GM19463 (cell line): ENCODE results near the gene TEX48.

ENCODE experiments used
- ATAC-seq: cut with Tn5 transposase; IDR thresholded peaks from one replicate; pipeline ENCODE4 v1.9.1; 2021; ENCODE audit warnings: mild to moderate bottlenecking, moderate library complexity; ENCODE audit not compliant: unreplicated experiment

Gene TEX48, protein sequence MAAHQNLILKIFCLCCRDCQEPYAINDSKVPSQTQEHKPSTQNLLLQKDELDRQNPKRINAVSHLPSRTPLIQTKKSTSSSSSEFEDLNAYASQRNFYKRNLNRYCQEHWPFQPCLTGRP

DNA sequence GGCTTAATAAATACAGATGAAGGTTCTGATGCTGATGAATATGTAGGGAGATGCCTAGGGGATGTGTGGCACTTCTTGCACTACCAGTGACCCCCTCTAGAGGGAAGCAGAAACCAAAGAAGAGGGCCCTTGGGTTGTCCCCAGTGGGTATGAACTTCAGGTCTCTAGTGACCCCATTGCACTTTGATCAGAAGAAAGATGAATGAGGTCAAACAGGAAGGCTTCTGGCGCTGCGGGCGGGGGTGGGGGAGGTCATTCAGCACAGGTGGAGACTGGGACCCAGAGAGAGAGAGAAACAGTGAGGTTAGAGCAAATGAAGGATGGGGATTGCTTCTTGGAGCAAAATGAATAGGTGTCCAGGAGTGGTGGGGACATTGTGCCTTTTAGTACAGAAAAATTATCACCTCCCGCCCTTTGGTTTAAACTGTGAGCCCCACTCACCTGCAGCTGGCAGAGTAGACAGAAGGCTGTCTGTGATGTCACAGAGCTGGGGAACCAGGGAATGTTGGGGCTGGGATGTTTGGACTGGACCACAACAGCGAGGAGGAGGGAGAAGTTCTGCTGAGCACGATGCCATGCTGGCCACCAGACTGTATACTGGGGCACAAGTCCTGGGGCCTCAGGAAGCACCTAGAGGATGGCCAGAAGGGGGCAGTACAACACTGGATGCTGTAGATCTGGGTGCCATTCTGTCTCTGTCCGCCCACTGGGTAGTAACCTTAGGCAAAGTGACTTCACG, at the start of gene TEX48:
TSS of gene TEX48 (minus strand) at position 599 of the 739 bp plus-strand sequence. CDS start 10,469 bp downstream, outside the sequence.
- peak; percentile 73 for ATAC-seq

DNA sequence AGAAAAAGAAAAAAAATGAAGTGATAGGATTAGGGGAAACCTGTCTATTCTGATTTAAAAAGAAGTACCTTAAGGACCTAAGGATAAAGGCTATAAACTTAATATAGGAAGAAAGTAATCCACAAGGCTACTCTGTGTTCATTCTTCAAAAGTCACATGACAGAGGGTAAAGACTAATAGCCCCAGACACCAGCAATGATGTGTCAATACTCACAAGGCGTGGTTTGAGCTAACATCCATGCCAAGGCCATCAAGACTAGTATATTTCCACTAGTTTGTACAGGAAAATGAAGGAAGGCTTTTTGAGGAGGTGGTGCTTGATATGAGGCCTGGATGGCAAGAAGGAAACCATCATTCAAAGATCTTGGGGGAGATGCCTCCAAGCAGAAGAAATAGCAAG, 49.7 kb upstream of the TEX48 start:
- no peak for ATAC-seq

DNA sequence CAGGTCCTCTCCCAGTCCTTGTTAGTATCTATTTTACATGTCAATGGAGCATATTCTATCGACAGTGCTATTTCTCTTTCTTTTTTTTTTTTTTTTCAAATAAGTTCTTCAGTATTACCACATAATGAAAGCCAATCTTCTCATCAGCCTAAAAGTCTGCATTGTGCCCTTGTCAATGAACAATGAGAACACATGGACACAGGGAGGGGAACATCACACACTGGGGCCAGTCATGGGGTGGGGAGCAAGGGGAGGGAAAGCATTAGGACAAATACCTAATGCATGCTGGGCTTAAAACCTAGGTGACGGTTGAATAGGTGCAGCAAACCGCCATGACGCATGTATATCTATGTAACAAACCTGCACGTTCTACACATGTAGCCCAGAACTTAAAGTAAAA, 47.7 kb upstream of the TEX48 start:
- ATAC-seq: no peak

DNA sequence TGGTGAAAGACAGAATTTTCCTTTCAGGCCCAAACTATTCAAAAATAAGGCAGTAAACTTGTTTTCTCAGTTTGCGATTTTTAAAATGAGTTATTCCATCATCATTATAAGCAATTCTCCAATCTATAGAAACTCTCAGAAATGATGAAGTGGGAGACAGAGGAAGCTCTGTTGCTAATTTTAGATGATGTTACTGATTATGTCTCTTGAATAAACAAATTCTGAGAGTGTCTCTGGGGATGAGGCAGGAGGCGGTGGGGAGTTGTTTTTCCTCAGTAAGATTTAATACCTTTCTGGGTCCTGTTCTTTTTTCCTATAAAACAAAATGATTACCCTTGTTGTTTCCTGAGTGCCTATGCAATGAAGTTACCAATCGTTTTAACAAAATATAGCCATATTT, 43.9 kb upstream of the TEX48 start:
- ATAC-seq: no peak

DNA sequence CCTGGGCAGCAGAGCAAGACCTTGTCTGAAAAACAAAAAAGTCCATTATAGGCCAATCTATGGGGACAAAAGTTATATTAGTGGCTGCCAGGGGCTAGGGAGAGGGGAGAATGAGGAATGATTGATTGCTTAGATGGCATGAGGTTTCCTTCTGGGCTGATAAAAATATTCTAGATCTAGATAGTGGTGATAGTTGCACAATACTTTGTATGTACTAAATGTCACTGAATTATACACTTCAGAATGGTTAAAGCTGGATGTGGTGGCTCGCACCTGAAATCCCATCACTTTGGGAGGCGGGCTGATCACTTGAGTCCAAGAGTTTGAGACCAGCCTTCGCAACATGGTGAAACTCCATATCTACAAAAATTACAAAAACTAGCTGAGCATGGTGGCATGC, 42.8 kb upstream of the TEX48 start:
- ATAC-seq: no peak

DNA sequence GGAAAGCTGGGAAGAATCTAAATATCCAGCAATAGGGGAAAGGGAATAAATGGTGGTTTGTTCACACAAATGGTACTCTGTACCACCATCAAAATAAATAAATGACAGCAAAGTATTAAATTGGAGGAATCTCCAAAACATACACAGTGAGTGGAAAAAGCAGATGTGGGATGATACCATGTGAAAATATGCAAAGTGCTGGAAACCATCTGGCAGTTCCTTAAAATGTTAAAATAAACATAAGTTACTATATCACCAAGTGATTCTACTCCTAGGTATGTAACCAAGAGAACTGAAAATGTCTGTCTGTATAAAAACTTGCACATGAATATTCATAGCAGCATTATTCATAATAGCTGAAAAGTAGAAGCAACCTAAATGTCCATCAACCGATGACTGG, 41.9 kb upstream of the TEX48 start:
- ATAC-seq: no peak

DNA sequence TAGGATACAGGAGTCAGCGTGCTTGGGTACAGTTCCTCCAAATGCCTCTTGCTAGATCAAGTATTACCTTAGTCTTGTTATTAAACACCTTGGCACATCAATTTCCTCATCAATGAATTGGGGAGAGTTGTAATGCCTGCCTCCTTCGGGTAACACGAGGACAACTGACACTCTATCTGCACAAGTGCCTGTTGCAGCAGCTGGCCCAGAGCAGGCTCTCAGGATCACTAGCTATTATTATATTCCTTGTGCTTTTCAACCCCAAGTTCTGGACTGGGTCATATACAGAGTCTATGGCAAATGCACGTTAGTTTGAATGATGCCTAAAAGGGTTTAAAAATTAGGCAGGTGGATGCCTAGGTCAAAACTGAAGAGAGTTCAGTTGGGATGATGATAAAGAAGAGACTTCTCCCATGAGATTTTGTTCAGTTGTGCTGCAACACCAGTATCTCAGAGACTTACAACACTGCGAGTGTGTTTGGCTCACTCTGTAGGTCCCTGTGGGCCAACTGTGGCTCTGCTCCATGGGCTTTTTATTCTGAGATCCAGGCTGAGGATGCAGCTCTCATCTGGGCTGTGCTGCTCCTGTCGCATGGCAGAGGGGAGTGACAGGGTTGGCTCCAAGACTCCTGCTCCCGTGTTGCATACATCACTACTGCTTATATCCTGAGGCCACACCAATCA, 41.1 kb upstream of the TEX48 start:
- no peak for ATAC-seq

DNA sequence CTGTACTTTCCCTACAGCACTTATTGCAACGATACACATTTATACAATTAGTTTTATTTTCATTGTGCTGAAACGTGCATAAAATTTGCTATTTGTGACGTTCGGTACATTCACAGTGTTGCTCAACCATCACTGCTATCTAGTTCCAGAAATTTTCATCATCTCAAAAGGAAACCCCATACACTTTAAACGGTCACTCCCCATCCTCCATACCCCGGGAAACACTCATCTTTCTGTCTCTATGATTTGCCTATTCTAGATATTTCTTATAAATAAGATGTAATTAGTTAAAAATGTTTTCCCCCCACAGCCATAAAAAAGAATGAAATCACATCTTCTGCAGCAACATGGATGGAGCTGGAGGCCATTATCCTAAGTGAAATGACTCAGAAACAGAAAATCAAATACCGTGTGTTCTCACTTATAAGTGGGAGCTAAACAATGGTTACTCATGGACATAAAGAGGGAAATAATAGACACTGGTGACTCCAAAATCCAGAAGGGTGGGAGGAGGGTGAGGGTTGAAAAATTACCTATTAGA, 40.2 kb upstream of the TEX48 start:
- no peak for ATAC-seq

DNA sequence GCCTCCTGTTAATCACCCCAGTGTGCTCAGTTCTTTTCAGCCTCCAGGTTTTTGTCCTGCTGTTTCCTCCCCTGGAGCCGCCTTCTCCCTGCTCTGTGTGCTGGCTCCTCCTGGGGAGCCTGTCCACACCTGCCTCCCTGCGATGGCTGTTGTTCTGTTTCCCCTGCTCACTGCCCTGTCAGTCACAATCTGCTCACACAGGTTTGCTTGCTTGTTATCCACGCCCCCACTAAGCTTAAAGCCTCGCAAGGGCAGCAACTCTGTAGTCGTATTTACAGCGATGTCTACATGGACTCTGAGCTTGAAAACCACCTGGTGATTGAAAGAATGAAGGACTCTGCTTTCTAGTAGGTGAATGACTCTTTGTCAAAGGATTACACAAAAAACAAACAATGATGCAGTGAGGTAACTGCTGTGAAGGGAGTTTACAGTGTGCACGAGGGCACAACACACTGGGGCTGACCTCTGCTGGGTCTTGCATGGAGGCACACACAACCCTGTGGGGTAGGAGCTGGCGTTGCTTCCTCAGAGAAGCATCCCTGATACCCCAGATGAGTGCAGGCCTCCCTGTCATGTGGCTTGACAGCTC, 39.6 kb upstream of the TEX48 start:
- ATAC-seq: no peak

DNA sequence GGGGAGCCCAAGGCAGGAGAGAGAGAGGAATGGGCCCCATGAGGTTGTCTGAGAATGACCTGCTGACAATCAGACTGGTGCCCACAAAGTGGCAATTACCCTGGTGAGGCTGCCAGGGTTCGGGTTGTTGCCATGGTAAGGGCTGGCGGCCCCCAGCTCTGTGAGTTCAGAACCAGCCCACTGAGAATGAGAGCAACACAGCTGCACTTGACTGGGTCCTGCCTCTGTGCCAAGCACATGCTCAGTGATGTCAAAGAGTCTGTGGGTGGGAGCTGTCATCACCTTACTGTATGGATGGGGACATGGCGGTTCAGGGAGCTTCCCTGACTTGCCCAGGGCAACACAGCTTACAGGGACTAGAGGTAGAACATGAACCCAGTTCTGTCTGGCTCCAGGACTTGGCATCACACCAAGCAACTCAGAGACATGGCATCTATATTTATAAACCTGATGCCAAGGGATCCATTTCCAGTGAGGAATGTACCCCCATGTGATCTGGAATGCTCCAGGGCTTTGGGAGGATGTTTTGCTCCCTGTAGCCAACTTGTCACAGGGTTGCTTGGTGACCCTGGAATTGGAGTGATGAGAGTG, 38.2 kb upstream of the TEX48 start:
- no peak for ATAC-seq

DNA sequence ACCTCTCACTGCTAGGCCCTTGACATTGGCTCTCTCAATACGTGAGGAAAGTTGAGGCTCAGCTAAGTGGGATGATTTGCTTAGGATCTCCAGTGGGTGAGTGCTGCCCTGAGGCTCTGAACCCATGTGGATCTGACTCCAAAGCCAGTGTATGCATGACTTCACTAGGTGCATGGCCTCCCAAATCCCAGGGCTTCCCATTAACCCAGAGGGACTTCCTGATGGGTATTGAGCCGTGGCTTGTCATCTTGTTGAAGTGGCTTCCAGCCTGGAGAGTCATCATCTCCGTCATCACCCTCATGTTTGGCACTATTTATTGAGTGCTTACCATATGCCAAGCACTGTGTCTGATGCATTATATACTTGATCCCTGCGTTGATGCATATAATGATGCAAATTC, 37.3 kb upstream of the TEX48 start:
- no peak for ATAC-seq

DNA sequence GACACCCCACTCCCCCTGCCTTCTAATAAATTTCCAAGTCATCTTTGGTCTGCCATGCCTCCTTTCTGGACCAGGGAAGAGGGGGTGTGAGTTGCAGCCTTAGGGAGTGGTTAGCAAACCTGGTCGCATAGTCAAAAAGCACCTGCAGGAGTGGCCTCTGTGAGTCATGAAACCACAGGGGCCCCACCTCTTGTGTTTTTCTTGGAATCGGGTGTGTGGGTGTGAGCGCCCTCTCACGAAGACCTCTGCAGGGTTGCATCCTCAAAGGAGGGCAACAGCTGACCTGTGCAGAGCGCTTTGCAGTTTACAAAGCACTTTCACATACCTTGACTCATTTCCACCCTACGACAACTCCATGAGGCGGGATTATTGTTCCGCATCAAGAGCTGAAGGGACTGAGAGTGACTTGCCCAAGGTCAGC, 36.8 kb upstream of the TEX48 start:
- ATAC-seq: no peak

DNA sequence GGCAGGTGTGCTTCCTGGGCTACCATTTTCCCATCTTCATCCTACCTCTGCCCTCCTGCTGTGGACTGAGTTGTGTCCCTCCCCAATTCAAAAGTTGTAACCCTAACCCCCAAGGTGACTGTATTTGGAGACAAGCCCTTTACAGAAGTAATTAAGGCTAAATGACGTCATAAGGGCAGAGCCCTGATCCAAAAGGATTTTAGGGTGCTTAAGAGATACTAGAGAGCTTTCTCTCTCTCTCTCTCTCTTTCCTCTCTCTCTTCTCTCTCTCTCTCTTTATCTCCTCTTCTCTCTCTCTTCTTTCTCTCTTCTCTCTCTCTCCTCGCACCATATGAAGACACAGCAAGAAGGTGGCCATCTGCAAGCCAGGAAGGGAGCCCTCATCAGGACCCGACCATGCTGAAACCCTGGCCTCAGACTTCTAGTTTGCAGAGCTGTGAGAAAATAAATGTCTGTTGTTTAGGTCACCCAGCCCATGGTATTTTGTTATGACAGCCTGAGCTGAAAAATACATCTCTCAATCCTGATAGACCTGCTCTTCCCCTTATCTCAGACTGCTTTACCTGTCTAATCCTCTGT, 36.0 kb upstream of the TEX48 start:
- no peak for ATAC-seq

DNA sequence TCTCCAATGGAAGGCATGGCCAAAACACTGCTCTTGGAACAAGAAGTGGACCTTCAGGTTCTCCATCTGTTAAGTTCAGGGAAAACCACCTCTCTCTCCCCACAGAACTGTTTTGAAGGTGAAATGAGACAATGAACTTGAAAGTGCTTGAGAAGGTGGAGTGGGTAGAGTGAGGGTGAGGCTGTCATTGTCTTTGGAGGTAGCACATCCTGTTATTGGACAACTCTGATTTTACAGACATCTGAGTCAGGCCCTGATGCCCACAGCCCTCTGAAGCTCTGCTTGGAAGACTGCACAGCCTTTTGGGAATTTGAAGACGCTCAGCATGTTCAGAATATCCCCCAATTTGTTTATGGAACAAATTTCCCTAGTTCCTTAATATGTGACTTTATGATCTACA, 27.6 kb upstream of the TEX48 start:
- no peak for ATAC-seq

DNA sequence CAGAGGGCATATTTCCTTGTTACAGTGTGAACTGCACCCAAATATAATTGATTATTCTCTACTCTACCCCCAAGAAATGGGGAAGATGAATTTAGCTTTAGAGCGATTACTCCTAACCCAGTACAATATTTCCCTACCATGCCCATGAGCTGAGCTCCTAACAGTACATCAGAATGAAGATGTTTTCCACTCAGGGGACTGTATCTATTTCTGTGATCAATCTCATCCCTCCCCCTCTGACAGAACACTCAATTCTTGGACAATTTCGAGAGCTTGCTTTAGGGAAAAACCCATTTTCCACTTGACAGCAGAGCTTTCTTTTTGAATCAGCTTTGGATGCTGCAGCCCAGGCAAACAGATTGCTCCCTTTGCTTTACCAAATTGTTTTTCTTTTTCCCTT, 24.7 kb upstream of the TEX48 start:
- ATAC-seq: no peak

DNA sequence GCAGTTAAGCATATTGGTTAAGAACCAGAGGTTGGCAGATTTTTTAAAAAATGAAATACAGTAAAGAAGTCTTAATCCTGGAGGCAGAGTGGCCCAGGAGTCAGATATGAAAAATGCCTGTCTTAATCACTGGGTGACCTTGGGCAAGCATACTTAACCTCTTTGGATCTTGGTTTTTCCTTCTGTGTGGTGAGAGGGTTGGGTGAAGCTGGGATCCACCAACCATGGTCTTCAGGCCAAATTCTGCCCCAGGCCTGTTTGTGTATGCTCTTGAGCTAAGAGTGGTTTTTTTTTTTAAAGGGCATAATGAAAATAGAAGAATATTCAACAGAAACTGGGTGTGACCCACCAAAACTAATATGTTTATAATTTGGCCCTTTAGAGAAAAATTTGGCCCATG, 20.0 kb upstream of the TEX48 start:
- no peak for ATAC-seq

DNA sequence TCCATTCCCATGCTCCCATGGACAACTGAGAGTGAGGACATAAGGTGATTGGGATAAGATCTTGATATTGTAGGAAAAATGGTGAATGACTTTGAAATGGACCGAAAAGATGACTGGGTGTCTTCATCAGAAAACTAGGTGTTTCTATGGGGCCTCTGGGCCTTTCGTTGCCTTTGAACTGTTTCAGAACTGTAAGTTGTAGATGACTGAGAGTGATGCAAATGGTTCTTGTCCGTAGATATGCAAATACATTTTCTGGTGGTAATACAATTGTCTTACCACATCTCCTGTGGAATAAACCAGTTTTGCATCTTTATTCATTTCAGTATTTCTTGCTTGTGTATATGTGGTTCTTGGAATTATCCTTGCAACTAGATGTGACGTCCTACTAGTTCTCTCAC, 16.0 kb upstream of the TEX48 start:
- peak; percentile 30 for ATAC-seq

DNA sequence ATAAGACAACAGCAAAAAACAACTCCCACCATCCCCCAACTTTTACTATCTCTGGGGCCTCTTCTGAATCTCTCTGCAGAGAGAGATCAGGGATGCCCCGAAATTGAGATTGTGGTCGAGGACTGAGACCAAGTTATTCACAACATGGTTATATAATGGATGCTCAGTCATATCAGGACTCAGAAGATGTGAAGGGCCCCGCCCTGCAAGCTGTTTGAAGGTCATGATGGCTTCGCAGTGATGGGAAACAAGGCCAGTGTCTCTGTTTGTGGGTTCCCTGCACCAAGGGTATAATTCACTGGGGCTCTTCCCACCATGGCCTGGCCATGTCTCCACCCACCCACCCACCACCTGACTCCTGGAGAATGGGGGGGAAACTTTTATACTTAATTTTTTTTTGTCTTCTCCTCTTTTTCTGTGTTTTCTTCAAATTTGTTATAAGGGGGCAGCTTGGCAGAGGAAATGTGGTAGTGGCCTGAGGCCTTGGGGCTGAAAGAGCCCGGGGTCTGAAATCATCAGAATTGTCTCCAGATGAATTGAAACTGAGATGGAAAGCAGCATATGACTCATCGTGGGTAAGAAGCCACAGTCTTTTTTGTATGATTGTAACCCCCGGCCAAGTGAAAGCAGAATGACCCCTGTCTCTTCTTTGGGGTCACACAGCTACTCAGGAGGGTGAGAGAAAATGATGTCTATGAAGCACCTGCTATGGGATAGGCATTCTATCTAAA, 15.0 kb upstream of the TEX48 start:
- peak; percentile 55 for ATAC-seq

DNA sequence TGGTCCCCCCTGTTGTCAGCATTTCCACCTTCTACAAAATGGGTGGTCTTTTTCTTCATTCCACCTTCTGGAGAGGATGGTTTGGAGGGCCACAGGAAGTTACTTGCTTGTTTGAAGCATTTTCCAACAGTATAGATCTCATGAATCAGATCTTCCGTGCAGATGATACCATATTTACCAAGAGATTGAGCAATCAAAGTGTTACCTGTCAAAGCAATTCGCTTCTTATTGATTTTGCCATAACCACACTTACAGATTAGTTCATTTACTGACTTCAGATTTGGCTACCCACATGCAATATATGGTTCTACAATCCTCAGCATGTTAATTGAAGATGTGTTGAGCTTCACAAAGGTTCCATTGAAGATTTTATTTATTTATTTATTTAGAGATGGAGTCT, 14.0 kb upstream of the TEX48 start:
- ATAC-seq: no peak

DNA sequence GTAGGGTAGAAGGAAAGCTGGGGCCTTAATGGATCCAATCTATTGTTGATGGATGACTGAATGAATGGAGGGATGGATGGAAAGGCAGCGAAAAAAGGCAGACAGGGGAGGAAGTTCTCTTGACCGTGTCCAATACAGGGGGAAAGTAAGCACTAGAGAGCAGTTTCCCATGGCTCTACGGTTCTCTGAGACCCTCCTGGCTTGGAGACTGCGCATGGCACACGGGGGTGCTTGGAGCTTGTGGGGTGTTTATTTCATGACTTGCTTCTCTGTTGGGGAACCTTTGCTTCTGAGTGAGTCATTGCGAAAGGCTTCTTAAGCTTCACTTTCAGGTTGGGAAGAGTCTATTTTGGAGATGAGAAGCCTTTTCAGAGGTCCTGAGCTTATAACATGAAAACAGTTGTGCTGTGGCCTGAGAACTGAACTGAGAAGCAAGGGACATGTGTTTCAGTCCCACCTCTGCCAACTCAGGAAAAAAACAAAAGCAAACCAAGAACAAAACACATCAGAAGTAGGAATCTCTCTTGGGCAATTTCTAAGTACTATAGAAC, 12.8 kb upstream of the TEX48 start:
- ATAC-seq: peak; percentile 25
